GM21723 (cell line): ENCODE results near the gene ITCH.
A peak's percentile ranks its signal among the peaks of the same experiment; 100 is the strongest.
"Not testable (repeated sequence)": the region's sequence is repeated elsewhere in the genome, so short reads cannot be mapped to it uniquely, and the experiment has no call there.

Experiments used
- ATAC-seq: cut with Tn5 transposase; IDR thresholded peaks from one replicate; pipeline ENCODE4 v1.9.1; 2021; ENCODE audit warnings: mild to moderate bottlenecking, moderate library complexity; ENCODE audit not compliant: unreplicated experiment

The ITCH gene

DNA sequence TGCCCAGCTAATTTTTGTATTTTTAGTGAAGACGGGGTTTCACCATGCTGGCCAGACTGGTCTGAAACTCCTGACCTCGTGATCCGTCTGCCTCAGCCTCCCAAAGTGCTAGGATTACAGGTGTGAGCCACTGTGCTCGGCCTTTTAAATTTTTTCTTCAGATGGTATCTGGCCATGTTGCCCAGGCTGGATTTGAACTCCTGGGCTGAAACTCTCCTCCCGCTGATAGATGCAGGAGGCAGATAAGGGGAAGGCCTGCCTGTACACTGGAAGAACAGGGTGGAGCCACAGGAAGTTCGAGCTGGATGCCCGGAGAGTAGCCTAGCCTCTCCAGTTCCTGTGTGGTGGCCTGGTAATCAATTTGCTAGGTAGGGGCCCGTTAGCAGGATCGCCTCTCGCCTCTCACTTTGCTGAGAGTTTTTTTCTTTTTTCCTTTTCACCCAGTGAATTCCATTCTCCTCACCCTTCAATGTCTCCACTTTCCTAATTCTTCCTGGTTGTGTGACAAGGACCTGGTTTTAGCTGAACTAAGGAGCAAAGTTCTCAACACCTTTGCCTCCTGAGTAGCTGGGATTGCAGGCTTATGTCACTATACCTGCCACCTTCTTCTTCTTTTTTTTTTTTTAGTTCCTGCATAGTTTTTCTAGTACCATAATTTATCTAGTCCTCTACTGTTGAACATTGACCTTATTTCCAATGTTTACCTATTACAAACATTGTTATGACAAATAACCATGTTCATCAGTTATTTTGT, 19.4 kb upstream of the ITCH start:
- no peak for ATAC-seq

DNA sequence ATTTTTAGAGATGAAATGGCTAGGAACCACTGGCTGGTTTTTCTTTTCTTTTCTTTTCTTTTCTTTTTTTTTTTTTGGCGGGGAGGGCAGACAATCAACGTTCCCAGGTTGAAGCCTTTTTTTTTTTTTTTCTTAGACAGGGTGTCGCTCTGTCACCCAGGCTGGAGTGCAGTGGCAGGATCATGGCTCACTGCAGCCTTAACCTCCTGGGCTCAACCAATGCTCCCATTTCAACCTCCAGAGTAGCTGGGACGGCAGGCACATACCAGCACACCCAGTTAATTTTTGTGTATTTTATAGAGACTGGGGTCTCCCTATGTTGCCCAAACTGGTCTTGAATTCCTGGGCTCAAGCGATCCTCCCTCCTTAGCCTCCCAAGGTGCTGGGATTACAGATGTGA, 18.8 kb upstream of the ITCH start:
- no peak for ATAC-seq

- no peak for ATAC-seq
Observed at GRCh38 chr20:34345402-34345736, 17.7 kb upstream of the ITCH start.

GRCh38 chr20:34345839-34346532, 17.1 kb upstream of the ITCH start:
- not testable (repeated sequence) for ATAC-seq

GRCh38 chr20:34346533-34346865, 16.6 kb upstream of the ITCH start:
- ATAC-seq: not testable (repeated sequence)

GRCh38 chr20:34347571-34347970, 15.5 kb upstream of the ITCH start:
- ATAC-seq: no peak

- no peak for ATAC-seq
Observed at GRCh38 chr20:34350095-34350494, 13.0 kb upstream of the ITCH start.

DNA sequence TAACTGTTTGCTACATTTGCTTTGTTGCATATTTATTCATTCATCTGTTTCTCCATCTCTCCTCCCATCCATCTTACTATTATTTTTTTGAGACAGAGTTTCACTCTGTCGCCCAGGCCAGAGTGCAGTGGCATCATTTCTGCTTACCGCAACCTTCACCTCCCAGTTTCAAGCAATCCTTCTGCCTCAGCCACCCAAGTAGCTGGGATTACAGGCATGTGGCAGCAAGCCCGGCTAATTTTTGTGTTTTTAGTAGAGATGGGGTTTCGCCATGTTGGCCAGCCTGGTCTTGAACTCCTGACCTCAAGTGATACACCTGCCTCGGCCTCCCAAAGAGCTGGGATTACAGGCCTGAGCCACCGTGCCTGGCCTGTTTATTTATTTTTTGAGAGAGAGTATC, 9.6 kb upstream of the ITCH start:
- ATAC-seq: not testable (repeated sequence)

- no peak for ATAC-seq
Observed at GRCh38 chr20:34355427-34355826, 7.6 kb upstream of the ITCH start.

DNA sequence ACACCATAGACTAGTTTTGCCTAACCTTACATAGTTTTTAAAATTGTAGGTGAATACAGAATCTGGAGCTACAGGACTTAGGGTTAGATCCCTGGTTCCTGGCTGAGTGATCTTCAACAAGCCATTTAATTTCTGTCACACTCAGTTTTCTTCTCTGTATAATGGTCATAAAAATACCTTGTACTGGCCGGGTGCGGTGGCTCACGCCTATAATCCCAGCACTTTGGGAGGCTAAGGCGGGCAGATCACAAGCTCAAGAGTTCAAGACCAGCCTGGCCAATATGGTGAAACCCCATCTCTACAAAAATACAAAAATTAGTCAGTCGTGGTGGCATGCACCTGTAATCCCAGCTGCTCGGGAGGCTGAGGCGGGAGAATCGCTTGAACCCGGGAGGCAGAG, 3.3 kb upstream of the ITCH start:
- not testable (repeated sequence) for ATAC-seq

- peak; percentile 7 for ATAC-seq
Observed at GRCh38 chr20:34362502-34363061, 491 bp upstream of the ITCH start.

- peak; percentile 46 for ATAC-seq
Observed at GRCh38 chr20:34363465-34364222, 571 bp downstream of the ITCH start.

DNA sequence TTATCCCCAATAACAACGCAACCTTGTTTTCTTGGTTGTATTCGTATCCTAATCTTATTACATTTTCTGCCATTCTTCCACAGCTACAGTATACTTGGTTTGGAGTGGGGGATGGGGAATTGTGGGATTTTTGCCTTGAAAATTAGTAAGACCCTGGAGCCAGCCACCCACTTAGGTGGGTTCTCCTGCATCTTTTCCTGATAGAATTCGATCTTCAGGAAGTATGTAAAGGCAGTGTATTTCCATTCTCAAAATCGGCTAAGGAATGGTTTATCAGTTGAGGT, 1.1 kb downstream of the ITCH start:
- no peak for ATAC-seq

DNA sequence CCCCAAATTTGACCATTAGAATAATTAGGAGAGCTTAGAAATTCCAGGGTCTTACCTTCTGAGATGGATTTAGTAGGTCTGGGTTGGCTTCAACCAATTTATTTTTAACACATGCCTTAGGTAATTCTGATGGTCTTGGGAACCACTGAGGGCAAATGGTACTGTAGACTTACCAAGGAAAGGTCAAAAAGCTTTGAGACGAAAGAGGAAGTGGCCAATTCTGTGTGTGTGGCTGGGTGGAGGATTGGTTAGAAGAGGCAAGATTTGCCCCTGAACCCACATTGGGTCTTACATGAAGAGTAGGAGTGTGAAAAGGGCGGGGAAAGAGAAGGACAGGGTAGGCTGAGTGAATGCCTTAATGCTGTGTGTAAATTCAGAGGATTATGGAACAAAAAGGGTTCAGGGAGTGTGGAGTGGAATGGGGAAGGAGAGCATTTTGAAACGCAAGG, 2.7 kb downstream of the ITCH start:
- peak; percentile 45 for ATAC-seq

DNA sequence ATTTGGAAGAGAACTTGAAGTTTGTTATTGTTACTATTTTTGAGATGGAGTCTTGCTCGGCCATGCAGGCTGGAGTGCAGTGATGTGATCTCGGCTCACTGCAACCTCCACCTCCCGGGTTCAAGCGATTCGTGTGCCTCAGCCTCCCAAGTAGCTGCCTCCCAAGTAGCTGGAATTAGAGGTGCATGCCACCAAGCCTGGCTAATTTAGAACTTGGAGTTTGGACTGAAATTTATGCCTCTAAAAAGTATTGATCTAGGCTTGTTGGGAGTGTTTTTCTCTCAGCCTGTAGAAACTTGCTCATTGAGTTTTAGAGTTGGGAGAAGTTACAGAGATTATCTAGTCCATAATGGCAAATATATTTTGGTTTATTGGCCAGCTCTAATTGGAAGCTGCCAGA, 4.1 kb downstream of the ITCH start:
- no peak for ATAC-seq

- not testable (repeated sequence) for ATAC-seq
Observed at GRCh38 chr20:34367911-34368310, 4.8 kb downstream of the ITCH start.

DNA sequence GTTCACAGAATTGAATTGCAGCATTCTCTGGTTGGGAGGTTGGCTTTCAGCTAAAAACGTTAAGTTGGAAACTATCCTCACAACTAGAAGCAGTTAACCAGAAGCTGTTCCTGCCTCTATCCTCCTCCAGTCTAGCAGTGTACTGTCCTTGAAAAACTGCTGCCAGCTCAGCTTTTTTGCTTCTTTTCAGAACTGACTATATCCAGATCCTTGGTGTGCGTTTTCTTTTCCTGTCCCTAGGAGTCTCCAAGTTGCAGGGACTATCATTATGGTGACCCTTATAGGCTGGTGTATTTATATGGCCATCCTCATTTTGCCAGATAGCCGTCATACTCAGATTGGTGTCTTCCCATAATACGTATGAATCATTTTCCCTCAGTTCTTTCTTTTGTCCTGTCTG, 5.5 kb downstream of the ITCH start:
- ATAC-seq: no peak

DNA sequence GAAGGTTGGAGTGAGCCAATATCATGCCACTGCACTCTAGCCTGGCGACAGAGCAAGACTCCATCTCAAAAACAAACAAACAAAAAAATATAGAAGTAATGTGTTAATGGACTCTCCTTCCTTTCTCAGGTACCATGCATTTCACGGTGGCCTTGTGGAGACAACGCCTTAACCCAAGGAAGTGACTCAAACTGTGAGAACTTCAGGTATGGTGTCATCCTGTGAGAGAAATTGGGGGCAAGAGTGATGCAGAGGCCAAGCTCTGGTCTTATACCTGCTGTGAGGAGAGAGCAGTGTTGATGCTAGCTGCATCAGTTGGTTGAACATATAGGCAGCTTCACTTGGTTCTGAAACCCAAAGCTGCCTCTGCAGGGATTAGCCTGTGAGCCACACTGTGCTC, 6.2 kb downstream of the ITCH start:
- ATAC-seq: no peak

- ATAC-seq: no peak
Observed at GRCh38 chr20:34370062-34370461, 7.0 kb downstream of the ITCH start.

GRCh38 chr20:34373445-34373844, 10.4 kb downstream of the ITCH start:
- ATAC-seq: no peak

DNA sequence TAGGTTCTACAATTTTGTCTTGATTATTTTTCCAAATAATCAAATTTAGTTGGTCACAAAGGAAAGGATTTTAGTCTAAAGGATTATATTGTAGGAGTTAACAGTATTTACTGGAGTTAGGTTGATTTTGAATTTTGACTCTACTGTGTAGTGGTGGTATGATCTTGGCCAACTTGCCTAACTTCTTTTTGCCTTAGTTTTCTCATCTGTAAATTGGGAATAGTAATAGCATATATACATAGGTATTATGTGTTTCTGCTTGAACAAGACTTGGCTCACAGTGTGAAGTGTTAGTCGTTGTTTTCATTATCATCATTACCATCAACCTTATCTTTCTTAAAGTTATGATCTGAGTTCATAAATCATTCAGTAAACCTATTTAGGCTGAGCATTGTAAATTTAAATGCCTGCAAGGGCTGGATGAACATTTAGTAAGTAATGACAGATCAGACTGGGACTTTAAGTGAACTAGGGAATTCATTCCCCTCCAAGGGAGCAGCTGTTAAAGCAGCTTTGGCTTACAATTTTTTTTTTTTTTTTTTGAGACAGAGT, 11.2 kb downstream of the ITCH start:
- no peak for ATAC-seq
